ENCODE measurements around the gene RALGPS1. TPM values are rescaled to one million over a fixed set of nuclear protein-coding genes. Genes with fewer than 3 reads are reported as not detected.

The RALGPS1 gene
- total RNA-seq, 2 experiments from 2014 or later = 1.9 to 2.2 TPM

GRCh38 chr9:127032256-127032655, 117.7 kb downstream of the RALGPS1 start:
- H3K4me3 Mint-ChIP-seq = no peak overlapping the region
- no peaks in the 10 kb centered on the region for H3K9me3 Mint-ChIP-seq
- H3K4me1 Mint-ChIP-seq = no peaks in the 10 kb centered on the region
- H3K27me3 Mint-ChIP-seq = peaks cover 6% of the 10 kb centered on the region
- POLR2A ChIA-PET = no interaction called here
- H3K36me3 Mint-ChIP-seq (ENCODE audit: low read depth) = no peaks in the 10 kb centered on the region
- no peak overlapping the region for H3K27ac Mint-ChIP-seq
- CTCF ChIA-PET = no interaction called here
- no peak for DNase-seq

GRCh38 chr9:127033061-127033460, 118.5 kb downstream of the RALGPS1 start:
- no peak for DNase-seq
- POLR2A ChIA-PET = no interaction called here
- Mint-ChIP-seq H3K27me3 (peaks cover 6% of the 10 kb centered on the region), H3K9me3 (no peaks in the 10 kb centered on the region), H3K4me3 (no peak overlapping the region), H3K4me1 (no peaks in the 10 kb centered on the region), H3K27ac (no peak overlapping the region), H3K36me3 (ENCODE audit: low read depth) (no peaks in the 10 kb centered on the region)
- CTCF ChIA-PET = interaction anchor here (0.7 kb wide), 1 partner anchor 21 kb away, joined by 3 read pairs; no protein-coding TSS in a partner anchor

GRCh38 chr9:127033789-127034188, 119.2 kb downstream of the RALGPS1 start:
- no peak for DNase-seq
- Mint-ChIP-seq H3K9me3 (no peaks in the 10 kb centered on the region), H3K27ac (no peak overlapping the region), H3K4me1 (no peaks in the 10 kb centered on the region), H3K36me3 (ENCODE audit: low read depth) (no peaks in the 10 kb centered on the region), H3K4me3 (no peak overlapping the region), H3K27me3 (peaks cover 6% of the 10 kb centered on the region)
- CTCF ChIA-PET = interaction anchor here (0.7 kb wide), 1 partner anchor 20 kb away, joined by 3 read pairs; no protein-coding TSS in a partner anchor
- POLR2A ChIA-PET = no interaction called here

GRCh38 chr9:127034691-127035090, 120.1 kb downstream of the RALGPS1 start:
- ChIA-PET CTCF (no interaction called here), POLR2A (no interaction called here)
- peak overlapping the region; percentile 2 for H3K27ac Mint-ChIP-seq
- H3K4me1 Mint-ChIP-seq = no peaks in the 10 kb centered on the region
- DNase-seq = no peak
- H3K36me3 Mint-ChIP-seq (ENCODE audit: low read depth) = no peaks in the 10 kb centered on the region
- H3K27me3 Mint-ChIP-seq = peaks cover 6% of the 10 kb centered on the region
- H3K4me3 Mint-ChIP-seq = no peak overlapping the region
- no peaks in the 10 kb centered on the region for H3K9me3 Mint-ChIP-seq

- Mint-ChIP-seq H3K4me1 (no peaks in the 10 kb centered on the region), H3K27ac (no peak overlapping the region), H3K36me3 (ENCODE audit: low read depth) (no peaks in the 10 kb centered on the region), H3K4me3 (no peak overlapping the region), H3K27me3 (peaks cover 6% of the 10 kb centered on the region), H3K9me3 (no peaks in the 10 kb centered on the region)
- DNase-seq = no peak
- ChIA-PET POLR2A (no interaction called here), CTCF (no interaction called here)
Observed at GRCh38 chr9:127035423-127035822, 120.8 kb downstream of the RALGPS1 start.

- ChIA-PET POLR2A (no interaction called here), CTCF (no interaction called here)
- DNase-seq = no peak
- Mint-ChIP-seq H3K9me3 (no peaks in the 10 kb centered on the region), H3K4me3 (no peak overlapping the region), H3K27ac (no peak overlapping the region), H3K27me3 (peaks cover 6% of the 10 kb centered on the region), H3K36me3 (ENCODE audit: low read depth) (no peaks in the 10 kb centered on the region), H3K4me1 (no peaks in the 10 kb centered on the region)
Observed at GRCh38 chr9:127035948-127036347, 121.4 kb downstream of the RALGPS1 start.

GRCh38 chr9:127036437-127036836, 121.9 kb downstream of the RALGPS1 start:
- Mint-ChIP-seq H3K27me3 (peaks cover 4% of the 10 kb centered on the region), H3K4me3 (no peak overlapping the region), H3K9me3 (no peaks in the 10 kb centered on the region), H3K4me1 (no peaks in the 10 kb centered on the region), H3K36me3 (ENCODE audit: low read depth) (no peaks in the 10 kb centered on the region), H3K27ac (no peak overlapping the region)
- DNase-seq = no peak
- ChIA-PET POLR2A (no interaction called here), CTCF (no interaction called here)

GRCh38 chr9:127038531-127038930, 123.9 kb downstream of the RALGPS1 start:
- no peak overlapping the region for H3K4me3 Mint-ChIP-seq
- no peaks in the 10 kb centered on the region for H3K36me3 Mint-ChIP-seq (ENCODE audit: low read depth)
- H3K9me3 Mint-ChIP-seq = no peaks in the 10 kb centered on the region
- H3K4me1 Mint-ChIP-seq = no peaks in the 10 kb centered on the region
- no peak overlapping the region for H3K27ac Mint-ChIP-seq
- H3K27me3 Mint-ChIP-seq = peaks cover 12% of the 10 kb centered on the region
- POLR2A ChIA-PET = no interaction called here
- DNase-seq = no peak
- CTCF ChIA-PET = no interaction called here

- CTCF ChIA-PET = no interaction called here
- POLR2A ChIA-PET = no interaction called here
- no peaks in the 10 kb centered on the region for H3K9me3 Mint-ChIP-seq
- H3K36me3 Mint-ChIP-seq (ENCODE audit: low read depth) = no peaks in the 10 kb centered on the region
- no peak overlapping the region for H3K27ac Mint-ChIP-seq
- H3K4me1 Mint-ChIP-seq = no peaks in the 10 kb centered on the region
- no peak overlapping the region for H3K4me3 Mint-ChIP-seq
- no peak for DNase-seq
- peaks cover 17% of the 10 kb centered on the region for H3K27me3 Mint-ChIP-seq
Observed at GRCh38 chr9:127039492-127039891, 124.9 kb downstream of the RALGPS1 start.

GRCh38 chr9:127045148-127045547, 130.6 kb downstream of the RALGPS1 start:
- H3K4me3 Mint-ChIP-seq = no peak overlapping the region
- H3K9me3 Mint-ChIP-seq = no peaks in the 10 kb centered on the region
- DNase-seq = no peak
- ChIA-PET POLR2A (no interaction called here), CTCF (interaction anchor here (1.3 kb wide), 1 partner anchor 59 kb away, joined by 3 read pairs; no protein-coding TSS in a partner anchor)
- H3K27me3 Mint-ChIP-seq = peaks cover 17% of the 10 kb centered on the region
- peaks cover 29% of the 10 kb centered on the region for H3K4me1 Mint-ChIP-seq
- no peaks in the 10 kb centered on the region for H3K36me3 Mint-ChIP-seq (ENCODE audit: low read depth)
- H3K27ac Mint-ChIP-seq = no peak overlapping the region

GRCh38 chr9:127047971-127048370, 133.4 kb downstream of the RALGPS1 start:
- H3K27ac Mint-ChIP-seq = no peak overlapping the region
- POLR2A ChIA-PET = no interaction called here

GRCh38 chr9:127049044-127049443, 134.5 kb downstream of the RALGPS1 start:
- peak overlapping the region; percentile 60 for H3K4me3 Mint-ChIP-seq
- ChIA-PET CTCF (interaction anchor here (0.8 to 1.6 kb wide), 4 partner anchors 10 to 344 kb away, joined by 3 to 5 read pairs (median 3); no protein-coding TSS in a partner anchor), POLR2A (no interaction called here)
- no peaks in the 10 kb centered on the region for H3K36me3 Mint-ChIP-seq (ENCODE audit: low read depth)
- H3K4me1 Mint-ChIP-seq = peaks cover 38% of the 10 kb centered on the region
- peak overlapping the region; percentile 82 for H3K27ac Mint-ChIP-seq
- no peaks in the 10 kb centered on the region for H3K9me3 Mint-ChIP-seq
- H3K27me3 Mint-ChIP-seq = peaks cover 6% of the 10 kb centered on the region
- DNase-seq = peak; percentile 54

More at GRCh38 chr9:127047971-127048370, 133.4 kb downstream of the RALGPS1 start:
- no peak for DNase-seq
- Mint-ChIP-seq H3K9me3 (no peaks in the 10 kb centered on the region), H3K4me3 (no peak overlapping the region), H3K36me3 (ENCODE audit: low read depth) (no peaks in the 10 kb centered on the region), H3K4me1 (peaks cover 38% of the 10 kb centered on the region), H3K27me3 (peaks cover 13% of the 10 kb centered on the region)
- CTCF ChIA-PET = interaction anchor here (1.0 to 1.6 kb wide), 2 partner anchors 57 to 100 kb away, joined by 3 read pairs; no protein-coding TSS in a partner anchor

- Mint-ChIP-seq H3K27ac (no peak overlapping the region), H3K4me1 (peaks cover 38% of the 10 kb centered on the region), H3K9me3 (no peaks in the 10 kb centered on the region), H3K4me3 (no peak overlapping the region), H3K27me3 (peaks cover 4% of the 10 kb centered on the region), H3K36me3 (ENCODE audit: low read depth) (no peaks in the 10 kb centered on the region)
- no peak for DNase-seq
- POLR2A ChIA-PET = no interaction called here
- CTCF ChIA-PET = interaction anchor here (1.0 to 1.1 kb wide), 2 partner anchors 10 kb away, joined by 3 to 5 read pairs; no protein-coding TSS in a partner anchor
Observed at GRCh38 chr9:127049581-127049980, 135.0 kb downstream of the RALGPS1 start.

- Mint-ChIP-seq H3K4me1 (peaks cover 38% of the 10 kb centered on the region), H3K27me3 (peaks cover 1% of the 10 kb centered on the region), H3K27ac (peak overlapping the region; percentile 38), H3K4me3 (no peak overlapping the region), H3K9me3 (no peaks in the 10 kb centered on the region), H3K36me3 (ENCODE audit: low read depth) (no peaks in the 10 kb centered on the region)
- DNase-seq = no peak
- CTCF ChIA-PET = interaction anchor here (0.6 to 1.3 kb wide), 4 partner anchors 9 to 20 kb away, joined by 3 to 5 read pairs (median 3); no protein-coding TSS in a partner anchor
- POLR2A ChIA-PET = no interaction called here
Observed at GRCh38 chr9:127050152-127050551, 135.6 kb downstream of the RALGPS1 start.
